Stimulated activated naive CD4-positive, alpha-beta T cell treated with Interleukin-2 at 50 U/mL for 16 hours (primary cell): ENCODE data around the gene LMTK3.

Experiments
- DNase-seq: peaks from one replicate; lab custom pipeline; 2025; lab: John Stamatoyannopoulos, UW

LMTK3 gene, protein sequence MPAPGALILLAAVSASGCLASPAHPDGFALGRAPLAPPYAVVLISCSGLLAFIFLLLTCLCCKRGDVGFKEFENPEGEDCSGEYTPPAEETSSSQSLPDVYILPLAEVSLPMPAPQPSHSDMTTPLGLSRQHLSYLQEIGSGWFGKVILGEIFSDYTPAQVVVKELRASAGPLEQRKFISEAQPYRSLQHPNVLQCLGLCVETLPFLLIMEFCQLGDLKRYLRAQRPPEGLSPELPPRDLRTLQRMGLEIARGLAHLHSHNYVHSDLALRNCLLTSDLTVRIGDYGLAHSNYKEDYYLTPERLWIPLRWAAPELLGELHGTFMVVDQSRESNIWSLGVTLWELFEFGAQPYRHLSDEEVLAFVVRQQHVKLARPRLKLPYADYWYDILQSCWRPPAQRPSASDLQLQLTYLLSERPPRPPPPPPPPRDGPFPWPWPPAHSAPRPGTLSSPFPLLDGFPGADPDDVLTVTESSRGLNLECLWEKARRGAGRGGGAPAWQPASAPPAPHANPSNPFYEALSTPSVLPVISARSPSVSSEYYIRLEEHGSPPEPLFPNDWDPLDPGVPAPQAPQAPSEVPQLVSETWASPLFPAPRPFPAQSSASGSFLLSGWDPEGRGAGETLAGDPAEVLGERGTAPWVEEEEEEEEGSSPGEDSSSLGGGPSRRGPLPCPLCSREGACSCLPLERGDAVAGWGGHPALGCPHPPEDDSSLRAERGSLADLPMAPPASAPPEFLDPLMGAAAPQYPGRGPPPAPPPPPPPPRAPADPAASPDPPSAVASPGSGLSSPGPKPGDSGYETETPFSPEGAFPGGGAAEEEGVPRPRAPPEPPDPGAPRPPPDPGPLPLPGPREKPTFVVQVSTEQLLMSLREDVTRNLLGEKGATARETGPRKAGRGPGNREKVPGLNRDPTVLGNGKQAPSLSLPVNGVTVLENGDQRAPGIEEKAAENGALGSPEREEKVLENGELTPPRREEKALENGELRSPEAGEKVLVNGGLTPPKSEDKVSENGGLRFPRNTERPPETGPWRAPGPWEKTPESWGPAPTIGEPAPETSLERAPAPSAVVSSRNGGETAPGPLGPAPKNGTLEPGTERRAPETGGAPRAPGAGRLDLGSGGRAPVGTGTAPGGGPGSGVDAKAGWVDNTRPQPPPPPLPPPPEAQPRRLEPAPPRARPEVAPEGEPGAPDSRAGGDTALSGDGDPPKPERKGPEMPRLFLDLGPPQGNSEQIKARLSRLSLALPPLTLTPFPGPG (N-terminal part only)

GRCh38 chr19:48511800-48512503, at the start of gene LMTK3:
LMTK3 (minus strand) TSS chr19:48511835; CDS start chr19:48511576, 259 bp downstream.
- DNase-seq: peak; percentile 75

DNA sequence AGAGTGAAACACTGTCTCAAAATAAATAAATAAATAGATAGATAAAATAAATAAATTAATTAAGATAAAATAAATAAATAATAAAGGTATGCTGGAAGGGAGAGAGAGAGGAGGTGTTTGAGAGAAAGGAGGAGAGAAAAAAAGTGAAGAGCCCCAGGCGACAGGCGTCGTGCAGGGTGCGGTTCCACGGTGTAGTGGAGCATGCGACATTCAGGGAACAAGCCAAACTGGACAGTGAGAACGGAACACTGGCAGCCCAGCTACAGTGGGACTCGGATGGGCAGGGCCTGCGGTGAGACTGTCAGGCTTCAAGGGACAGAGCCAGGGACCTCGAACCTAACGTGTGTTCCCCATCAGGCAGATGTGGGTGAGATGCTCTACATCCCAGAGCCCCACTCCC, 49.8 kb upstream of the LMTK3 start:
- DNase-seq: no peak

DNA sequence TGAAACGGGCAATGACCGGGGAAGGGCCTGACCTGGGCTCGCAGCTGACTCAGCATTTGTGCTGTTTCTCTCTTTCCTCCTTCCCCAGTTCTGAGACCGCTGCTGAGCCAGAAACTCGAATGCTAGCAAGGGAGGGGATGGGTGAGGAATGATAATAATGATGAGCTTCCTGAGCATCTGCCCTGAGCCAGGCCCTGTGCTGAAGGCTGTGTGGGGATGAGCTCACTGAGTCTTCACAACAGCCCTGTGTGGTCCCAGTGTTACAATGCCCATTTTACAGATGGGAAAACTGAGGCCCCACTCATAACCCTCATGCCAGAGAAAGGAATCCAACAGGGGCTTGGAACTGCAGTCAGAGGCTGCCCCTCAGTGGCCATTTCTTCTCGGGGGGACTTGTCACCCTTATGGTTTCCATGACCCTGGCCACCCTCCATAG, 48.5 kb upstream of the LMTK3 start:
- no peak for DNase-seq

DNA sequence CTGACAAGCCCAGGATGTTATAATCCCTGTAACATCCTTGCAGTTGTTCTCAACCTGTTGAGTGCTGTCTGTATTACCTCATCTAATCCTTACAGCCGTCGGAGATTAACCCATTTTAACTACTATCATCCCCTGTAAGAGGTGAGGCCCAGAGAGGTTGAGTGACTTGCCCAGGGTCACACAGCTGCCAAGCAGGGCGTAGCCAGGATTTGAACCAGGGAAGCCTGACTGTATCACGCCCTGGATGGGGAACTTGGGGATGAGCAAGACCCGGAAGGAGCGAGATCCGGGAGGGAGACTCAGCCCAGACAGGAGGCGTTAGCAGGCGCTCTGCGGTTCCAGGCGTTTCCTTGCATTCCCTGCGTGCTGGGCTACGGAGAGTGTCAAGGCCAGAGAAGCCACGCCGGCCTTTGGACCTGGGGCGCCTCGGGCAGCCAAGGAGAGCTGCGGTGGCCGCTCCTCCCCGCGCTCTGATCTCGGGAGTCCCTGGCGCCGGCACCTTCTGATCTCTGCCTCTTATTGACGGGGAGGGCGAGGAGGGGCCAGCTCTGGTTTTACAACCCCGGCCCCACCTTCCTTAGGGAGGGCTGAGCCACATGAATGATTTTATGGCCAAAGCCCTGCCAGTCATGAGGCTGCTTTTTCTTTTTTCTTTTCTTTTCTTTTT, 46.5 kb upstream of the LMTK3 start:
- no peak for DNase-seq

DNA sequence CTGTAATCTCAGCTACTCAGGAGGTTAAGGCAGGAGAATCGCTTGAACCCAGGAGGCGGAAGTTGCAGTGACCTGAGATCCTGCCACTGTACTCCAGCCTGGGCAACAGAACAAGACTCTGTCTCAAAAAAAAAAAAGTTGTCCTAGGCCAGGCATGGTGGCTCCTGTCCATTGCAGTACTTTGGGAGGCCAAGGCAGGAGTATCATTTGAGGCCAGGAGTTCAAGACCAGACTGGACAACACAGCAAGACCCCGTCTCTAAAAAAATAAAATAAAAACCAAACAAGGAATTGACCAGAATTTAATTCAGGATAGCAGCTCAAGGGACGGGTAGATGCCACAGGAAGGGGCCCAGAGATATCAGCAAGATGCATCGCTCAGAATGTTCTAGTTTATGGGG, 45.2 kb upstream of the LMTK3 start:
- no peak for DNase-seq

GRCh38 chr19:48556163-48556562, 44.5 kb upstream of the LMTK3 start:
- no peak for DNase-seq

GRCh38 chr19:48554385-48555091, 42.9 kb upstream of the LMTK3 start:
- no peak for DNase-seq

DNA sequence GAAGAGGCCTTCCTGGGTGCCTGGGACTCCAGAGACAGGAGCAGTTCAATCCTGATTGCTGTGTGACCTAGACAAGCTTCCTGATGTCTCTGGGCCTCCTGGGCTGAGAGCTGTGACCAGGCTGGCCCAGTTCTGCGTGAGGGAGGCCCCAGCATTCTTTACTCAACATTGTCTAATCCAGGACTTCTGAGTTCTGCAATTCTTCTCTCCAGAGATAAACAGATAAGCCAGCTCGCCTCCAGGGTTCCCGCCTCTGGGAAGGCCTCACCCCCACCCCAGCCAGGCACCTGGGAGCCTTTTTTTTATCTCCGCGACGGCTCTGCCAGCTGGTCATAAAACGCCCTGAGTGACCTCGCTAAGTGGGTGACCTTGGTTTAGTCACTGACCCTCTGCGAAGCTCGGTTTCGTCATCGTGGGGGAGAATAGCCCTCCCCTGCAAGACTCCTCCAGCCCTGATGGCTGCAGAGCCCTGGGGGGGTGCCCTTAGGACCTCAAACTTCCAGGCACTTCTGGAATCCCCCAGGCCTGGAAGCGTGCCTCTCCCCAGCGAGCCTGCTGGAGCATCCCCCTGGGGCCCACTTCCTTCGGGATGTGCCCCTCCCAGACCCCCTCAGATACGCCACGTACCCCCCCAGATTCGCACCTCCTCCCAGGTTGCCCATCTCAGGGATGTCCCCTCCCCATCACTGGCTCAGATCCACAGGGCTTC, 42.2 kb upstream of the LMTK3 start:
- no peak for DNase-seq

- DNase-seq: no peak
Observed at GRCh38 chr19:48552406-48553322, 41.0 kb upstream of the LMTK3 start.

DNA sequence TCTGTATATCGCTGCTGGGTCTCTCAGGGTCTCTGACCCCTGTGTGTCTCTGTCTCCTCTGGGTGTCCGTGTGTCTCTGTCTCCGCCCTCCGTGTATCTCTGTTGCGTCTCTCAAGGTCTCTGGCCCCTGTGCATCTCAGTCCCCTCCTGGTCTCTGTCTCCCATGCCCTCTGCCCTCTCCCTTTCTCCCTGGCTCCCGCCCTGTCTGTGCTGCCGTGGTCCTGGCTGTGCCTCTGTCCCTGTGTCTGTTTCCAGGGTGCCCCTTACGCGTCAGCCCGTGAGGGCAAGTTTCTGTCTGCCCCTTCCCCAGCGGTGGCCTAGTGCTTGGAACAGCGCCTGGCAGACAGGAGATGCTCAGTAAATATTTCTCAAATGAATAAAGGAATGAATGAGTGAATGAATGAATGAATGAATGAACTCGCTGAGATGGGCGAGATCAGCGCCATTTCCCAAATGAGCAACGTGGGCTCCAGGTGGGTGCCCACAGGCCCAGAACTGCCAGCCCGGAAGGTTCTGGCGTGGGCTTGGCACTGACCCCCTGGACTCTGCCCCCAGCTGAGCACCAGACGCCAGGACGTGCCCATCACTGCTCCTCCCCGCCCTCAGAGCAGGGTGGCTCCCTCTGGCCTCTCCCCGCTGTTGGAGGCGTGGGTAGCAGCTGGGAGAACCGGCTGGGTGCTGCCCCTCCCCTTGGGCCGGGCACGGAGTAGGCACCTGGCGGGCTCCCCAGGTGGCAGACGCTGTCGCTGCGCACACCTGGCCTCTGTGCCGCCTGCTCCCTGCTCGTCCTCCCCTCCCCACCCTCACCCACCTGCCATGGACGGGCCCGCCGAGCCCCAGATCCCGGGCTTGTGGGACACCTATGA, 40.0 kb upstream of the LMTK3 start, which contains the start of gene SULT2B1:
SULT2B1 (plus strand) TSS at position 736 of the 866 bp plus-strand sequence; CDS start at position 817, 81 bp downstream.
- DNase-seq: no peak

DNA sequence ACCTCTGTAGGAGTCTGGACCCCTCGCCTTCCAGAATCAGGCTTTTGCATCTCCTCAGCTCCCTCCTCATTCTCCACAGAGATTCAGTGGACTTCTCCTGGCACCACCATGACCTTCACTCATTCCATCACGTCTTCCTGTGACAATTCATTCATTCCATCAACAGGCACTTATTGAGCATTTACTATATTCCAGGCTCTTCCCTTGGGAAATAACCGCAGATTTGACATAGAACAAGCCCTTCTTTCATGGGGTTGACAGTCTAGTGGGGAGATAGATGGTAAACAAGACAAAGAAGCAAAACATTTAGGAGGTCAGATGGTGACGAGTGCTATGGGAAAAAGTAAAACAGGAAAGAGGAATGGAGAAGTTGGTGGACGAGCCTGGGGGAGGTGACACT, 37.7 kb upstream of the LMTK3 start:
- DNase-seq: no peak

GRCh38 chr19:48548253-48548911, 36.7 kb upstream of the LMTK3 start:
- DNase-seq: no peak

- no peak for DNase-seq
Observed at GRCh38 chr19:48547722-48548121, 36.1 kb upstream of the LMTK3 start.

- DNase-seq: no peak
Observed at GRCh38 chr19:48544856-48545750, 33.5 kb upstream of the LMTK3 start.

GRCh38 chr19:48543121-48543710, 31.6 kb upstream of the LMTK3 start:
- no peak for DNase-seq
